ENCODE measurements around the gene ZNF43.
"Not testable (repeated sequence)": the region's sequence is repeated elsewhere in the genome, so short reads cannot be mapped to it uniquely, and the experiment has no call there.

Gene ZNF43

DNA sequence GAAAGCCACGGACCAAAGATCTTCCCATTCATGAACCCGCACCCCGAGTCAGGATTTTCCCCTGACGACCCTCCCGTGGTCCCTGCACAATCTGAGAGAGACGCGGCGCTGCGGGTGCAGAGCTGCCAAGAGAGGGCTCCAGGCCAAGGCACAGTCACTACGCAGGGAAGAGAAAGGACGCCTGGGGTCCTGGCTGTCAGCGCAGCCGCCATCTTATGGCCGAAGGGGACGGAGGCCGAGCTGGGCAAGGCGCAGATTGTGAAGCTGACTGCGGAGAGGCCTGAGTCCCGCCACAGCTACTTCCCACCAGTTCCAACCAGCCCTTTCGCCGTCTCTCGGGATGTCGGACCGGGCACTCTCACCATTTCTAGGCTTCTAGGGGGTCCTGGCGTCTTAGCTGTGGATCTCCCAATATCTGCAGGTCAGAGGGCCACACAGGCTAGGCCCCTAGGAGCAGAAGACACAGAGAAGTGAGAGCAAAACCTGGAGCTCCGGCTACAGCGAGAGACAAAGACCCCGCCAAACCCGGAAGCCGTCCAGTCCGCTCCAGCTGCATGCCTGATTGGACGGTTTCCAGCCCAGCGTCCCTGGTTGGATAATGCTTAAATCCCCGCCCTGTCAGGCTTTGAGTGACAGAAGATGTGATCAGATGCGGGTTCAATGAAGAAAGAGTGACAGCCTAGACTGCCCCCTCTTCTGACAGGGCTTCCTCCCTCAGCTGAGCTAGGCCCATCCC is 68.7 kb downstream of the ZNF43 start, which contains the start of gene ZNF100:
ZNF100 (minus strand) TSS at position 515 of the 736 bp plus-strand sequence; CDS start at position 365, 150 bp downstream.
- in situ Hi-C loops (cut with HindIII; ENCODE audit: low pct_ligation_motif_present, low sequenced_read_pairs): no loop called here
- peak; percentile 93 for DNase-seq
- no peaks in the 10 kb centered on the region for H3K36me3 ChIP-seq (replicated peaks)
- H3K4me3 ChIP-seq (ENCODE audit: low read depth, low read length): peak within 1 kb of the TSS; percentile 90
- peak within 1 kb of the TSS; percentile 74 for H3K27ac ChIP-seq
- H3K27me3 ChIP-seq (replicated peaks): no peaks in the 10 kb centered on the region
- TF ChIP-seq, protein P1, sequence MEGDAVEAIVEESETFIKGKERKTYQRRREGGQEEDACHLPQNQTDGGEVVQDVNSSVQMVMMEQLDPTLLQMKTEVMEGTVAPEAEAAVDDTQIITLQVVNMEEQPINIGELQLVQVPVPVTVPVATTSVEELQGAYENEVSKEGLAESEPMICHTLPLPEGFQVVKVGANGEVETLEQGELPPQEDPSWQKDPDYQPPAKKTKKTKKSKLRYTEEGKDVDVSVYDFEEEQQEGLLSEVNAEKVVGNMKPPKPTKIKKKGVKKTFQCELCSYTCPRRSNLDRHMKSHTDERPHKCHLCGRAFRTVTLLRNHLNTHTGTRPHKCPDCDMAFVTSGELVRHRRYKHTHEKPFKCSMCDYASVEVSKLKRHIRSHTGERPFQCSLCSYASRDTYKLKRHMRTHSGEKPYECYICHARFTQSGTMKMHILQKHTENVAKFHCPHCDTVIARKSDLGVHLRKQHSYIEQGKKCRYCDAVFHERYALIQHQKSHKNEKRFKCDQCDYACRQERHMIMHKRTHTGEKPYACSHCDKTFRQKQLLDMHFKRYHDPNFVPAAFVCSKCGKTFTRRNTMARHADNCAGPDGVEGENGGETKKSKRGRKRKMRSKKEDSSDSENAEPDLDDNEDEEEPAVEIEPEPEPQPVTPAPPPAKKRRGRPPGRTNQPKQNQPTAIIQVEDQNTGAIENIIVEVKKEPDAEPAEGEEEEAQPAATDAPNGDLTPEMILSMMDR (IDR thresholded peaks at IDR 0.05; ENCODE audit: low read depth, low read length, missing control alignments): peak; percentile 6

DNA sequence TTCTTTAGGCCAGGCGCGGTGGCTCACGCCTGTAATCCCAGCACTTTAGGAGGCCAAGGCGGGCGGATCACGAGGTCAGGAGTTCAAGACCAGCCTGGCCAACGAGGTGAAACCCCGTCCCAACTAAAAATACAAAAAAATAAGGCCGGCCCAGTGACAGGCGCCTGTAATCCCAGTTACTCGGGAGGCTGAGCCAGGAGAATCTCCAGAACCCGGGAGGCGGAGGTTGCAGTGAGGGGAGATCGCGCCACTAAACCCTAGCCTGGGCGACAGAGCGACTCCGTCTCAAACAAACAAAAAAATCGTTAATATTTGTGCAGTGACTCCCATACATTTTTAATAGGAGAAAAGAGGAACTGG is 69.3 kb downstream of the ZNF43 start:
- Histone ChIP-seq H3K4me3 (ENCODE audit: low read depth, low read length) (peak overlapping the region; percentile 90), H3K27ac (peak overlapping the region; percentile 74)
- peak; percentile 3 for DNase-seq
- H3K27me3 ChIP-seq (replicated peaks); in situ Hi-C loops (cut with HindIII; ENCODE audit: low pct_ligation_motif_present, low sequenced_read_pairs); H3K36me3 ChIP-seq (replicated peaks): not testable (repeated sequence)

DNA sequence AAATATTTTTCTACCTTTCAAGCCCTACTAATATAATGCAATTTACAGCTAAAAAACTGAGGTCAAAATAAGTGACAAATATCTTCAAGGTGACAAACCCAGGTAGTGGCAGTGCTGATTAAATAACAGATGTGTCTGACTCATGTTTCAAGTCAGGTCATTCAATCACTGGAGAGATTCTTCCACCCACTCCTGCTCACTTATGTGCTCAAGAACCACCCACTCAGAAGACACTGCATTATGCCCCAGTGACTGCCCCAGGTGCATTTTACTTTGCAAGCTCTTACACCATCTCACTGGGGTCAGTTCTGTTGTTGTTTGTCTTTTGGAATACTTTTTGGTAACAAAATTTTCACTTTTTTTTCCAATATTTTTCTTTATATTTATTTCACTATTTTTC is 70.8 kb downstream of the ZNF43 start:
- DNase-seq: no peak
- no peak overlapping the region for H3K4me3 ChIP-seq (ENCODE audit: low read depth, low read length)
- no peaks in the 10 kb centered on the region for H3K27me3 ChIP-seq (replicated peaks)
- no peaks in the 10 kb centered on the region for H3K36me3 ChIP-seq (replicated peaks)
- TF ChIP-seq, protein P1 (IDR thresholded peaks at IDR 0.05; ENCODE audit: low read depth, low read length, missing control alignments): no peak
- in situ Hi-C loops (cut with HindIII; ENCODE audit: low pct_ligation_motif_present, low sequenced_read_pairs): no loop called here
- H3K27ac ChIP-seq: no peak overlapping the region

DNA sequence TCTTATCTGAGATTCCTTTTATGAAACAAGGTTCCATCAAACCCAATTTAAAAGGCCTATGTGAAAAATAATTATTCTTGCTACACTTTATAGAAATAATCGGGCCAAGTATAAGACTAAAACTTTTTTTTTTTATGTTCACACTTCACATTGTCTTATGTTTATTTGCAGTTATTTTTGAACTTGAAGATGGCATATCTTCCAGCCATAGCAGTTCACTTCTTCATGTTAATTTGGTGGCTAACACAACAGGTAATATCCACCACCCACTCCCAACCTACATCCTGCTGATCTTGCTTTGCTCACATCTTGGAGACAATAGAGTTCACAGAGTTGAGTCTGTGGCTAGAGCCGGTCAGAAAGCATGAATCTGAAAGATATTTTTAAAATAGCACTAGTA is 74.4 kb downstream of the ZNF43 start:
- H3K36me3 ChIP-seq (replicated peaks); DNase-seq; H3K27ac ChIP-seq; H3K4me3 ChIP-seq (ENCODE audit: low read depth, low read length); in situ Hi-C loops (cut with HindIII; ENCODE audit: low pct_ligation_motif_present, low sequenced_read_pairs); H3K27me3 ChIP-seq (replicated peaks): not testable (repeated sequence)

DNA sequence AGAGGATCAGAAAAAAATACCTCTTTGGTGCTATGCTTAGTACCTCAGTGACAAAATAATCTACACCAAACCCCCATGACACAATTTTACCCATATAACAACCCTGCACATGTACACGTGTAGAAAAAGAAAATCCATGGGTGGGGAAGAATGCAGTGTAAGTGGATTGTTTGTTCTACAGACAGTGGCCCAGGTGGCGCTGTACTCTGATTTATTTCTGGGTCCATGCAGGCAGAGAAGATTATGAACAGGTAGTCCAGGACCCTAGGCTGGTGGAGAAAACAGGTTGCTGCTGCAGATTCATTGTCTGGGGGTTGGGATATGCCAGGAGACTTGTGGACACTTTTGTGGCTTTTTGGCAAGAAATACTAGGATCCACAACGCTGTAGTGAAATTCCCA is 77.7 kb downstream of the ZNF43 start:
- peaks cover 3% of the 10 kb centered on the region for H3K36me3 ChIP-seq (replicated peaks)
- DNase-seq: no peak
- in situ Hi-C loops (cut with HindIII; ENCODE audit: low pct_ligation_motif_present, low sequenced_read_pairs): no loop called here

DNA sequence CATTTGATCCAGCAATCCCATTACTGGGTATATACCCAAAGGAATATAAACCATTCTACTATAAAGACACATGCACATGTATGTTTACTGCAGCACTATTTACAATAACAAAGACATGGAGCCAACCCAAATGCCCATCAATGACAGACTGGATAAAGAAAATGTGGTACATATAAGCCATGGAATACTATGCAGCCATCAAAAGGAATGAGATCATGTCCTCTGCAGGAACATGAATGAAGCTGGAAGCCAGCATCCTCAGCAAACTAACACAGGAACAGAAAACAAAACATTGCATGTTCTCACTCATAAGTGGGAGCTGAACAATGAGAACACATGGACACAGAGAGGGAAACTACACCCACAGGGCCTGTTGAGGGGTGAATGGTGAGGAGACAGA is 80.4 kb downstream of the ZNF43 start:
- in situ Hi-C loops (cut with HindIII; ENCODE audit: low pct_ligation_motif_present, low sequenced_read_pairs); H3K27me3 ChIP-seq (replicated peaks); DNase-seq; H3K36me3 ChIP-seq (replicated peaks); H3K4me3 ChIP-seq (ENCODE audit: low read depth, low read length); H3K27ac ChIP-seq: not testable (repeated sequence)

More for the DNA sequence above, 77.7 kb downstream of the ZNF43 start:
- no peak overlapping the region for H3K4me3 ChIP-seq (ENCODE audit: low read depth, low read length)
- H3K27ac ChIP-seq: no peak overlapping the region
- no peaks in the 10 kb centered on the region for H3K27me3 ChIP-seq (replicated peaks)
- TF ChIP-seq, protein P1 (IDR thresholded peaks at IDR 0.05; ENCODE audit: low read depth, low read length, missing control alignments): no peak
